OCI-M2 (cell line): ENCODE measurements around the gene SERPINH1.

ENCODE experiments used
- DNase-seq: peaks from one replicate; lab custom pipeline; 2025; ENCODE audit not compliant: unreplicated experiment; lab: John Stamatoyannopoulos, UW

The SERPINH1 gene

DNA sequence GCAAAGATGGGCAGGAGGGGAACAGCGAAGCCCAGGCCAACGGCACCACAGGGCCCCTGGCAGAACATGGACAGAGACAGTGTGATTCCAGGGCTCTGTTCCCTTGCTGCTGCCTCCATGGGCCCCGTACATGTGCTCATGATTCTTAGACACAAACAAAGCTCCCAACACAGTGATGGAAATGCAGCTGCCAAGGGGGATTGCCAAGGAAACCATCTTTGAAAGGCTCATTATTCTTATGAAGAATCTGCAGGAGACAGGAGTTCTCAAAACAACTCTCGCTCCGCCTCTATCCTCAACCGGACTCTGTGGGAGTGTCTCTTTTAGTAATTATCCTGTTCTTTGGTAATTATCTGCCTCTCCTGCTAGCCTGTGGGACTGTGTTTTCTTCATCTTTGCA lies 32.2 kb downstream of the SERPINH1 start:
- no peak for DNase-seq

DNA sequence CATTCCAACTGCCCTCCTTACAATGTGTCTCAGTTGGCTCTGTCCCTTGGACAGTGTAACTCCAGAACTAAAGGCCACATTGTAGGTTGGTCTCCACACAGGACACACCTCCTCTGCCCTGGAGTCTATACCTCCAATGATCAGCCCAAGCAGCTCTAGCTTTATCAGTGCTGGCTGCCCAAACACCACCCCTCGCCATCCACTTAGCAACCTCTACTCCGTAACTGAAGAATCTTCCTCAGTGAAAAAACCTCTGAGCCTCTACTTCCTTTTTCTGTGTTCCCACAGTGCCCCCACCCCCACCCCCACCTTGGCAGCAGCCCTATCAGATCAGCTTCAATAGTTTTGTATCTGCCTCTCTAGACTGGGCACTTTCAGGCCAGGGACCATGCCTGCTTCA lies 33.4 kb downstream of the SERPINH1 start:
- no peak for DNase-seq

DNA sequence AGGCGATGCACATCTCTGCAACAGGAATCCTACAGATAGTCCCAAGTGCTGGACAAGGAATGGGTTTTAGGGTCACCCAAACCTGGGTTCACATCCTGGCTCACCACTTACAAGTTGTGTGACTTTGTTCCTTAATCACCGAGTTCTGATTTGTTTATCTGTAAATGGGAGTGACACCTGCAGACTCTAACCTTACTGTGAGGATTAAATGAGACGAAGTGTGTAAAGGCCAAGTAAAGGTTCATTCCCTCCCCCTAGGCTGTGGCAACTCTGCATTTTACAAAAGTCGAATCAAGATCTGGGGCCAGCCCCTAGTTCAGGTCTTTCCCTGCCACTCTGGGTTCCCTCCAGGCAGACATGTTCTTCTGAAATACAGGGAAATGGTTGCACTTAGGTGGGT lies 34.9 kb downstream of the SERPINH1 start:
- DNase-seq, result no peak

DNA sequence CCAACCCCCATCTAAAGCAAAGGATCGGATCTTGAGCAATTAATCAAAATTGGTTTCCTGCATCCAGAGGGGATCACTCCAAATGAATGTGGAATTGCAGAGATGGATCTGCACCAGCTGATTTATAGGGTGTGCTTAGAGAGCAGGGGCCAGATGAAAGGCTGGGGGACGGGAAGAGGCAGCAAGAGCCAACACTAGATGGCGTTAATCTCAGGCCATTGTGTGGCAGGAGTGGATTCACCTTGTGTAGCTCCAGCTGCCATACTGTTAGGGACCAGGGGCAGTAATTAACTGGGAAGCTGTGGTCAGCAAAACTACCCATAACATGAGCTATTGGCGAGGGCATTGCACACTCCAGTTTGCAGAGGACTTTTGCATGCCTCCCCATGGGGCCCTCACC lies 35.6 kb downstream of the SERPINH1 start:
- DNase-seq, result no peak

DNA sequence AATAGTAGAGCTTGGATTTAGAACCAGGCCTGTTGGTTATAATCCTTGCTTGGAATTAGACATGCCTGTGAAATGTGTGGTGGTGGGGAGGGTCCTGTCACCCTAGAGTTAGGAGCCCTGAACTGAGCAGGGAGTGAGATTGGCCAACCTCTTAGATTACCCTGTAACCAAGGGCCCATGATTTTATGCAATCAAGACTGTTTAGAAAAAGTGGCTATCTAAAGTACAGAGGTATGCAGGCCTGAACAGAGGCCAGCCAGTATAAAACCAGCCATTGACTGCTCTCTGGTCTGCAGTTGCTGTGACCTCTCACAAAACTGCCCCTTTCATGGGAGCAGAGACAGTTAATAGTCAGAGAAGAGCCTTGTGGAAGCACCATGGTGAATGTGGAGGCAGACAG lies 36.2 kb downstream of the SERPINH1 start:
- DNase-seq, result no peak

DNA sequence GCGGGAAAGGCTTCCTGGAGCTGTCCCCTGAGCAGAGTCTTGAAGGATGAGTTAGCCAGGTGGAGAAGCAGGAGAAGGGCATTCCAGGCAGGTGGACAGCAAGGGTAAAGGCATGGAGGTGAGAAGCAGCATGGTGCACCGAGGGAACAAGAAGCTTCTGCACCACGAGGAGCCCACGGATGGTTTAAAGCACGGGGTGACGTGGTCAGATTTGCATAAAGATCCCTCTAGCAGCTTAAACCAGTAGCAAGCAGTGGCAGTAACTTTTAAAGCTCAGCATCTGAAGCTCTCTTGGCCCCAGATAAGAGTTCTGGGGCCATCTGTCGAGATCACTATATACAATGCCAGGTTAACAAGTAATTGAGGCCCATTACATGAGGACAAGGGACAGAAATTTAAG lies 36.8 kb downstream of the SERPINH1 start:
- no peak for DNase-seq

DNA sequence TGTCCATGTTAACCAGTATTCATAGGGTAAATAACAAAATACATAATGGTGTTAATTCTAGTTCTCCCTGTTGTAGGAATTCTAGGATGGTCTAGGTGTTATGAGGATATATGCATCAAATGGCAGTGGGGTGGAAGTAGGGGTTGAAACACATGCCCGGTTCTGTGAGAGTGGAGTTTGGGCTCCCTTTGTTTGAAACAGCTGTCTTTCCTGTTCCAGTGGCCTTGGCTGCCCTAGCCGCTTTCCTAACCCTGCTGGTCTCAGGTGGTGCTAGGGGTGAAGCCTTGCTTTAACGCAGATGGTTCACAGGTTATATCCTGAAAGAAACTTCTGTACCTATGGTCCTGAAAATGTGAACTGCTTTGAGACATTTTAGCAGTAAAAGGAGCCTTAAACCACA lies 38.3 kb downstream of the SERPINH1 start:
- no peak for DNase-seq

DNA sequence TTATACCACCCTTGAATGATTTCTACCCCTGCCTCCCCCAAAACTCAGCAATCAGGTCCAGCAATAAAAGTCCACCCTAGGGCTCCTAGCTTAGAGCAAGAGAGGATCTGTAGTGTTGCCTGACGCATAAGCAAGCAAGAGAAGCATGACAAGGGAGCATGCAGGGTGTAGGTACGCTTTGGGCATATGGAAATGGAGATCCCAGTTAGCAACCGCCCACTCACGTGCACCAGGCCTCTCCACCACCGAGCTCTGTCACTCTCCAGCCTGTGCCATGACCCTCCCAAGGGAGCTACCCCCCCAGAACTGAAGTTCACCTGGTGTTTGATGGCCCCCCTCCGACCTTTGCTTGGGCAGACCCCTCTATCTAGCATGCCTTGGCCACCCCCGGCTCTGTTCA lies 39.4 kb downstream of the SERPINH1 start:
- DNase-seq, result no peak

DNA sequence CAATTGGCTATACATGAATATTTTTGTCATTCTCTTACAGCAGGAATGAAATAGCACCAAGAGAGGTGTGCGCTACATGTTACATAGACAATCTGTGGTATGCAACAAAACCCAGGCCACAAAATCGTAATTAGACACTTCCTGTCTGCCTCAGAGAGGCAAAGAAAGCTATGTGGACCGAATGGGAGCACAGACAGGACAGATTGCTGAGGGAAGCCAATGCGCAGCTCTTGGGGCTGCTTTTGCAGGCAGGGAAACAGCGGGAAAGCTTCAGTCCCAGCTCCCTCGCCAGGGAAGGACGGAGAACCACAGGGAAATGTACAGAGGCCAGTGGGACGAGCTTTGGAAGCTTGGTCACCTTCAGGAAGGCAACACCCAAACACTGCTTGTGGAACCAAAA lies 40.9 kb downstream of the SERPINH1 start:
- DNase-seq, result no peak

DNA sequence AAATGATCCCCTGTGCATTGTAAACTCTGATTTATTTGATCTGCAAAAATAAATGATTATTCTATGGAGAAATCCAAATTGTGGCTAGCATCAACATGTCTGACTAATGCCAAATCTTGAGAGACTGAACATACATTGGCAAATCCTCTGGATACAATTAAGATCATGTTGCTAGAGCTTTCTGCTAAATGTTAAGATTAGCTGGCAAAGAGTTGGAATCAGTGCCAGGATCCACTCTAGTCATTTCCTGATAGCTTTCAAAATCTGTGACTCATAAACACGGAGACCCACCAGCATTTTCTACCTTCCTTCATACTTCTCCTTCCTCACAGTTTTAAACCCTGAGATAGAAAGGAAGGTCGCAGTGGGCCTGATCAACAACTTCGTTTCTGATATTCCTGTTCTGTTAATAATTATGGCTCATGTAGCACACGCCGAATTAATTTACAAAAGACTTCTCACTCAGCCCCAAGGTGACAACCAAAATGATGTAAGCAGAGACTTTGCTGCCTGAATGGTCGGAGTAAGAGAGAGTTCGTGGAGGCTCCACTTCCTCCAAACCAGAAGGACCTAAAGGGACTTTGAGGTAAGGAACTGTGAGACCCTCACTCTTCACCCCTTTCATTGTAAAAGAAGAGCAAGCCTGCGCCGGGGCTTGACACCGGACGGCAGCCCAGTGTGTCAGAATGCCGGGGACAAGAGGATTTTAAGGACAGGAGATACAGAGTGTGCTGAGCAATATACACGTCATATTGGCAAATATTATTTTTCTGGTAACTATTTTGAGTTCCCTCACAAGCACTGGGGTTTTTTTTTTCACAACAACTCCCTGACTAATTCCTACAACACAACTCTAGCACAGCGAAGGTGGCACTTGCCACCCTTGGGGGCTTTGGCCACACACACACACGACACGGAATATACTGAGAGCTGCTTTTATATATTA lies 42.0 kb downstream of the SERPINH1 start:
- no peak for DNase-seq

DNA sequence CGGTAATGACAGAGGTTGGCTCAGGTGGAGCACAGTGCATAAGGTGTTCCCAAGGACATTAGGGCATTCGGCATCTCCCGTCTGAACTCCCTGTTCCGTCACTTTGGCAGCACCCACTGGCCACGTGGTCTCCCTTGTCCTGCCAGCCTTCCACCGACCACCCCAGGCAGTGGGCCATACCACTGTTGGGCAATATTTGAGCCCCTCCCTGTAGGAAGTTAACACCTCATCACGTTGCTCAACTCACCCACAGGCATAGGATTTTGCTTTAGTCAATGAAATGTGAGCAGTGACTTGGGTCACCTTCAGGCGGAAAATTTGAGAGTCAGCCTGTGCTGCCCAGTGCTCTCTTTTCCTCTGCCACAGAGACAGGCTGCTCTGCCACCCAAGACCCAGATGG lies 44.0 kb downstream of the SERPINH1 start:
- DNase-seq, result no peak

DNA sequence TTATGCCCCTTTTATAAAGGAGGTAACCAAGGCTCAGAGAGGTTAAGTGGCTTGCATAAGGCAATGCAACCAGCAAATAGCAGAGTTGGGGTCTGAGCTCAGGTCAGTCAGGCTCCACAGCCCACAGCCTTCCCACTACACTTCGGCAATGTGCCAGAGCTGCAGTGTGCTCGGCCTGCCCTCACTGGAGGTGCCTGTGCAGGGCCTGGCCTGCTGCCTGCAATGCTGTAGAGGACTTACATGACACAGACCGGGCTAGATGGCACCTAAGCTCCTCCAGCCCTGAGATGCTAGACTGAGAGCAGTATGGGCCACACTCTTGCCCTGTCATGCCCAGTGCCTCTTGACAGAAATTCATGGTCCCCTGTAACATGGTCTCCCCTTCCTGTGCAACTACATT lies 49.8 kb downstream of the SERPINH1 start:
- no peak for DNase-seq

DNA sequence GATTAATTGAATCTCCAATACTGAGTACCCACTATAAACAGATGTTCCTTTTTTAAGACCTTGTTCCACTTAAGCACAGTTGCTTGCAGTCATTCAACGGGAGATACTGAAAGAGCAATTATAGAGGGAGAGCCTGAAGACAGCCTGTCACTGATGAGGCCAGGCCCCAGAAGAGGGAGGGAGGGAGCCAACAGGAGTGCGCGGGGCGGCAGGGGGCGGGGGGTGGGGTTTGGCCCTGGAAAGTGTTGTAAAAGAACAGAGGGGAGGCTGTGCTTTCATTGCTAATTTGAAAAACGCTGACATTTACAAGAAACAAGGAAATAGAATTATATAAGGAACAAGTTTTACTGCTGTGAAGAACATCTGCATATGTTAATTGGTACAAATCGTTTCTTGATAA lies 53.7 kb downstream of the SERPINH1 start:
- DNase-seq, result no peak

DNA sequence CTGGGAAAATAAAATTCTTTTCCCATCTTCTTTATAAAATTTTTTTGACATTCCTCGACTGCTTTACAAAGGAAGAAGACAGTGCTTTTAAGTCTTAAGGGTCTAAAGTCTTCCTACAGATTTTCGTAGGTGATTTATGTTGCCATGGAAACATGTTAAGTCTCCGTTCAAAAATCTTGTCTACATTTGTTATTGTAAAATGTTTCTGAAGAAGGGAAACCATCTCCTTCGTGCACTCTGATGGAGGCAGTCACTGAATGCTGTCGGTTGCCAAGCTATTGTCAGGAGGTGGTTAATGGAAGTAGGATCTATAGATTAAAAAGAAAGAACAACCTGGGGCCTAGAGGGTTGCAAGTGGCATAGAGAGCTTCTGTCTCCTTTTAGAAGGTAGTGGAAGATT lies 54.2 kb downstream of the SERPINH1 start:
- no peak for DNase-seq
